GM23338 (cell line): Measurements from ENCODE around the gene UBAC2. TPM values are rescaled to one million over a fixed set of nuclear protein-coding genes. Genes with fewer than 3 reads are reported as not detected.

Experiments
- ATAC-seq: fragments of 200-7000 bp; cut with Tn5 transposase; 3 replicates; pipeline ENCODE4 v1.9.1; 2020
- DNase-seq: peaks from one replicate; pipeline ENCODE4 v3.0.0-alpha.2; 2015; ENCODE audit warnings: low spot score
- H2AFZ ChIP-seq: fragments of 200-600 bp; sonication (generic); 2 replicates; pipeline ENCODE4 v1.8.0; 2016; ENCODE audit warnings: antibody characterized with exemption, mild to moderate bottlenecking, moderate library complexity
- H3F3A ChIP-seq: fragments of 200-600 bp; sonication (generic); replicated peaks from 2 replicates; pipeline ENCODE4 v1.8.0; 2017; ENCODE audit warnings: antibody characterized with exemption, mixed run types, low read depth
- H3K27ac ChIP-seq: fragments of 200-600 bp; sonication (generic); 2 replicates; pipeline ENCODE4 v1.6.1; 2016; ENCODE audit warnings: low read depth
- H3K27me3 ChIP-seq: fragments of 200-600 bp; sonication (generic); 2 replicates; pipeline ENCODE4 v1.8.0; 2016; ENCODE audit warnings: mild to moderate bottlenecking, mixed run types, moderate library complexity; ENCODE audit not compliant: insufficient read depth
- H3K36me3 ChIP-seq: fragments of 200-600 bp; sonication (generic); 2 replicates; pipeline ENCODE4 v1.8.0; 2016; ENCODE audit warnings: mild to moderate bottlenecking; ENCODE audit not compliant: insufficient read depth
- H3K4me1 ChIP-seq: fragments of 200-600 bp; sonication (generic); 2 replicates; pipeline ENCODE4 v1.8.0; 2016; ENCODE audit warnings: mild to moderate bottlenecking, moderate library complexity; ENCODE audit not compliant: insufficient read depth
- H3K4me2 ChIP-seq: fragments of 200-600 bp; sonication (generic); 2 replicates; pipeline ENCODE4 v1.7.1; 2017; ENCODE audit warnings: mixed run types
- H3K4me3 ChIP-seq: fragments of 200-600 bp; sonication (generic); 2 replicates; pipeline ENCODE4 v1.6.1; 2016; ENCODE audit warnings: mixed run types
- H3K79me2 ChIP-seq: fragments of 200-600 bp; sonication (generic); replicated peaks from 2 replicates; pipeline ENCODE4 v1.8.0; 2017; ENCODE audit warnings: mild to moderate bottlenecking; ENCODE audit not compliant: insufficient read depth
- H3K9me2 ChIP-seq: fragments of 200-600 bp; sonication (generic); 2 replicates; pipeline ENCODE4 v1.8.0; 2017; ENCODE audit not compliant: insufficient read depth
- H4K20me1 ChIP-seq: fragments of 200-600 bp; sonication (generic); replicated peaks from 2 replicates; pipeline ENCODE4 v1.8.0; 2017; ENCODE audit warnings: mild to moderate bottlenecking; ENCODE audit not compliant: insufficient read depth
- H3K27ac Mint-ChIP-seq: 2 replicates; pipeline ENCODE4 v1.8.0; 2020; ENCODE audit warnings: inconsistent platforms, mild to moderate bottlenecking, moderate library complexity, mixed read lengths
- H3K27me3 Mint-ChIP-seq: 3 replicates; pipeline ENCODE4 v1.8.0; 2022; ENCODE audit warnings: low read depth, mild to moderate bottlenecking, moderate library complexity, mixed read lengths, inconsistent platforms; ENCODE audit not compliant: insufficient read depth, poor library complexity
- H3K36me3 Mint-ChIP-seq: 3 replicates; pipeline ENCODE4 v1.8.0; 2021; ENCODE audit warnings: low read depth, mild to moderate bottlenecking, inconsistent platforms, moderate library complexity, mixed read lengths
- H3K4me1 Mint-ChIP-seq: 3 replicates; pipeline ENCODE4 v1.8.0; 2020; ENCODE audit warnings: mild to moderate bottlenecking, inconsistent platforms, mixed read lengths
- H3K4me3 Mint-ChIP-seq: 3 replicates; pipeline ENCODE4 v1.8.0; 2021; ENCODE audit warnings: moderate library complexity, mild to moderate bottlenecking, inconsistent platforms, mixed read lengths
- H3K9me3 Mint-ChIP-seq: 3 replicates; pipeline ENCODE4 v1.8.0; 2020; ENCODE audit warnings: moderate library complexity, mild to moderate bottlenecking, inconsistent platforms, mixed read lengths
- CREB1 ChIP-seq: fragments of 250-450 bp; sonication (Bioruptor Pico); IDR thresholded peaks from 2 replicates; pipeline ENCODE4 v1.5.0; 2020; ENCODE audit warnings: low read depth, mild to moderate bottlenecking, moderate library complexity
- CTCF ChIP-seq, 2 experiments: fragments of 200-600 bp in 1 of 2; sonication (generic) in 1 of 2; conservative IDR thresholded peaks; 2 replicates each; pipeline versions ENCODE4 v1.5.1 to v1.6.1; 2016 to 2017; ENCODE audit warnings: antibody characterized with exemption in 2 of 2, low read depth in 2 of 2, mild to moderate bottlenecking in 2 of 2, moderate library complexity in 1 of 2
- ETS1 ChIP-seq: IDR thresholded peaks from 2 replicates; pipeline ENCODE4 v1.6.1; 2016; ENCODE audit warnings: antibody characterized with exemption
- EZH2 ChIP-seq: fragments of 200-600 bp; sonication (generic); IDR thresholded peaks from one replicate; pipeline ENCODE4 v1.8.0; 2017; ENCODE audit warnings: antibody characterized with exemption, mild to moderate bottlenecking, low read depth; ENCODE audit not compliant: unreplicated experiment
- EZH2phosphoT487 ChIP-seq: fragments of 200-600 bp; sonication (generic); IDR thresholded peaks from one replicate; pipeline ENCODE4 v1.8.1; 2018; ENCODE audit warnings: antibody characterized with exemption; ENCODE audit not compliant: unreplicated experiment
- JUNB ChIP-seq: IDR thresholded peaks from one replicate; pipeline ENCODE4 v1.6.1; 2016; ENCODE audit warnings: antibody characterized with exemption; ENCODE audit not compliant: unreplicated experiment
- POLR2AphosphoS5 ChIP-seq: IDR thresholded peaks from 2 replicates; pipeline ENCODE4 v1.6.1; 2016; ENCODE audit warnings: antibody characterized with exemption, low read depth
- REST ChIP-seq: IDR thresholded peaks from one replicate; pipeline ENCODE4 v1.6.1; 2018; ENCODE audit warnings: antibody characterized with exemption; ENCODE audit not compliant: unreplicated experiment
- polyA plus RNA-seq: library from polyadenylated mRNA; unstranded; fragments of >200 nt; fragmentation: Nextera tagmentation; extraction: Ambion mirVana; gene quantifications from 2 replicates; pipeline ENCODE4 v1.2.1, GENCODE V29; 2016
- total RNA-seq: library from RNA; depleted of rRNA; stranded (reverse); fragments of >200 nt; shearing (Covaris generic); gene quantifications from 2 replicates; pipeline ENCODE4 v1.2.3, GENCODE V29; 2014

UBAC2 gene
- total and polyA plus RNA-seq, 2 experiments from 2014 or later = 37.9 to 76.9 TPM

GRCh38 chr13:99352351-99353245 is 151.9 kb downstream of the UBAC2 start:
- TF ChIP-seq REST (no peak), CREB1 (CRISPR knock-in tag) (no peak), EZH2 (no peak)
- 0 out of 2 replicates have a peak overlapping the region, but pooled peaks have one; percentile 39 for H3K27ac ChIP-seq
- no peaks in the 10 kb centered on the region for H3K79me2 ChIP-seq
- H3K4me3 ChIP-seq = no peak overlapping the region
- DNase-seq (no peak), ATAC-seq (peak; percentile 41; the same call in 1 of the 3 replicates)
- peaks cover 5% of the 10 kb centered on the region for H3K27me3 Mint-ChIP-seq
- no peaks in the 10 kb centered on the region for H3K9me3 Mint-ChIP-seq
- peaks cover 6% of the 10 kb centered on the region for H4K20me1 ChIP-seq
- no peaks in the 10 kb centered on the region for H3K4me1 Mint-ChIP-seq
- H3K9me2 ChIP-seq = no peaks in the 10 kb centered on the region
- H3K36me3 ChIP-seq = no peaks in the 10 kb centered on the region; the same call in 1 of the 2 replicates
- no peak overlapping the region for H3K4me3 Mint-ChIP-seq
- H3F3A ChIP-seq = no peaks in the 10 kb centered on the region
- no peaks in the 10 kb centered on the region for H3K27me3 ChIP-seq
- no peak overlapping the region for H3K4me2 ChIP-seq
- H3K27ac Mint-ChIP-seq = no peak overlapping the region
- H3K36me3 Mint-ChIP-seq = peaks cover 7% of the 10 kb centered on the region; the same call in 2 of the 3 replicates
- H2AFZ ChIP-seq = no peak overlapping the region
- H3K4me1 ChIP-seq = no peaks in the 10 kb centered on the region

GRCh38 chr13:99353246-99353600 is 152.6 kb downstream of the UBAC2 start:
- H3F3A ChIP-seq = no peaks in the 10 kb centered on the region
- H3K4me2 ChIP-seq = no peak overlapping the region
- peaks cover 6% of the 10 kb centered on the region for H4K20me1 ChIP-seq
- H3K4me3 ChIP-seq = no peak overlapping the region
- H3K9me2 ChIP-seq = no peaks in the 10 kb centered on the region
- no peaks in the 10 kb centered on the region for H3K79me2 ChIP-seq
- H3K27ac Mint-ChIP-seq = no peak overlapping the region
- ATAC-seq (no peak), DNase-seq (no peak)
- H3K36me3 Mint-ChIP-seq = peaks cover 3% of the 10 kb centered on the region; the same call in 2 of the 3 replicates
- no peak overlapping the region for H3K27ac ChIP-seq
- no peaks in the 10 kb centered on the region for H3K4me1 ChIP-seq
- H3K4me3 Mint-ChIP-seq = no peak overlapping the region
- no peaks in the 10 kb centered on the region for H3K27me3 ChIP-seq
- no peaks in the 10 kb centered on the region; the same call in 1 of the 2 replicates for H3K36me3 ChIP-seq
- no peaks in the 10 kb centered on the region for H3K9me3 Mint-ChIP-seq
- no peaks in the 10 kb centered on the region for H3K4me1 Mint-ChIP-seq
- H2AFZ ChIP-seq = no peak overlapping the region
- peaks cover 5% of the 10 kb centered on the region for H3K27me3 Mint-ChIP-seq
- TF ChIP-seq CTCF (conservative IDR thresholded peaks at IDR 0.05; ENCODE audit: low read depth in 2 of 2) = no peak
- TF ChIP-seq REST = no peak
- TF ChIP-seq CREB1 (CRISPR knock-in tag) = no peak
- no peak for TF ChIP-seq POLR2AphosphoS5
- TF ChIP-seq JUNB = no peak
- TF ChIP-seq ETS1 = no peak
- no peak for TF ChIP-seq EZH2
- no peak for TF ChIP-seq EZH2phosphoT487
